H9 (cell line): Measurements from ENCODE around the gene TENM4. TPM values are rescaled to one million over a fixed set of nuclear protein-coding genes. Genes with fewer than 3 reads are reported as not detected.
A peak's percentile ranks its signal among the peaks of the same experiment; 100 is the strongest.

Source experiments
- DNase-seq: peaks from one replicate; pipeline ENCODE4 v3.0.0-alpha.2; 2017
- H2AFZ ChIP-seq: one replicate; pipeline ENCODE4 v1.6.1; 2013; ENCODE audit warnings: mild to moderate bottlenecking, low read length, control low read depth, moderate library complexity
- H2AK5ac ChIP-seq: 2 replicates; pipeline ENCODE4 v1.6.1; 2013; ENCODE audit warnings: low read length, control low read depth, mixed read lengths; ENCODE audit not compliant: insufficient read length
- H2BK120ac ChIP-seq: one replicate; pipeline ENCODE4 v1.6.1; 2013; ENCODE audit warnings: low read depth, mild to moderate bottlenecking, low read length, control low read depth, inconsistent platforms; ENCODE audit not compliant: poor library complexity, severe bottlenecking
- H2BK12ac ChIP-seq: 2 replicates; pipeline ENCODE4 v1.6.1; 2013; ENCODE audit warnings: low read length, control low read depth, mixed read lengths, low read depth; ENCODE audit not compliant: insufficient read length
- H2BK15ac ChIP-seq: 2 replicates; pipeline ENCODE4 v1.6.1; 2013; ENCODE audit warnings: low read depth, low read length, control low read depth
- H2BK20ac ChIP-seq: one replicate; pipeline ENCODE4 v1.6.1; 2013; ENCODE audit warnings: low read depth, mild to moderate bottlenecking, low read length, control low read depth, inconsistent platforms; ENCODE audit not compliant: poor library complexity, severe bottlenecking
- H2BK5ac ChIP-seq: 2 replicates; pipeline ENCODE4 v1.6.1; 2013; ENCODE audit warnings: low read length, control low read depth, mixed read lengths; ENCODE audit not compliant: insufficient read length
- H3K14ac ChIP-seq: 2 replicates; pipeline ENCODE4 v1.6.1; 2013; ENCODE audit warnings: low read length, control low read depth; ENCODE audit not compliant: insufficient read depth
- H3K18ac ChIP-seq: 2 replicates; pipeline ENCODE4 v1.6.1; 2013; ENCODE audit warnings: low read depth, mild to moderate bottlenecking, mixed read lengths, low read length, control low read depth; ENCODE audit not compliant: insufficient read length
- H3K23ac ChIP-seq: 2 replicates; pipeline ENCODE4 v1.6.1; 2013; ENCODE audit warnings: low read length, control low read depth, mixed read lengths, low read depth; ENCODE audit not compliant: insufficient read length
- H3K23me2 ChIP-seq: 2 replicates; pipeline ENCODE4 v1.6.1; 2013; ENCODE audit warnings: low read depth, mild to moderate bottlenecking, mixed read lengths, low read length, control low read depth; ENCODE audit not compliant: insufficient read length, poor library complexity, severe bottlenecking
- H3K27ac ChIP-seq: 2 replicates; pipeline ENCODE4 v1.5.1; 2013; ENCODE audit warnings: low read length, control low read depth, mixed read lengths, low read depth; ENCODE audit not compliant: insufficient read length
- H3K27me3 ChIP-seq: 2 replicates; pipeline ENCODE4 v1.6.1; 2013; ENCODE audit warnings: low read length, control low read depth, inconsistent platforms; ENCODE audit not compliant: insufficient read depth
- H3K4ac ChIP-seq: 2 replicates; pipeline ENCODE4 v1.6.1; 2013; ENCODE audit warnings: low read depth, mild to moderate bottlenecking, control low read depth, inconsistent platforms, low read length, moderate library complexity
- H3K4me1 ChIP-seq: 2 replicates; pipeline ENCODE4 v1.6.1; 2013; ENCODE audit warnings: low read length, control low read depth, inconsistent platforms; ENCODE audit not compliant: insufficient read depth
- H3K4me2 ChIP-seq: 2 replicates; pipeline ENCODE4 v1.6.1; 2013; ENCODE audit warnings: low read length, control low read depth, mixed read lengths; ENCODE audit not compliant: insufficient read length, insufficient read depth
- H3K56ac ChIP-seq: 2 replicates; pipeline ENCODE4 v1.6.1; 2013; ENCODE audit warnings: low read depth, mild to moderate bottlenecking, mixed read lengths, low read length, control low read depth; ENCODE audit not compliant: insufficient read length
- H3K79me1 ChIP-seq: 2 replicates; pipeline ENCODE4 v1.6.1; 2013; ENCODE audit warnings: low read depth, mild to moderate bottlenecking, moderate library complexity, low read length, control low read depth, inconsistent platforms; ENCODE audit not compliant: insufficient read depth, poor library complexity, severe bottlenecking
- H3K79me2 ChIP-seq: 2 replicates; pipeline ENCODE4 v1.6.1; 2013; ENCODE audit warnings: low read length, control low read depth, inconsistent platforms; ENCODE audit not compliant: insufficient read depth
- H3K9ac ChIP-seq: 2 replicates; pipeline ENCODE4 v1.6.1; 2013; ENCODE audit warnings: low read length, control low read depth, mixed read lengths; ENCODE audit not compliant: insufficient read length; ENCODE audit errors: extremely low read depth
- H3K9me3 ChIP-seq: one replicate; pipeline ENCODE4 v1.6.1; 2013; ENCODE audit warnings: low read depth, low read length, inconsistent platforms; ENCODE audit not compliant: control insufficient read depth
- H3T11ph ChIP-seq: one replicate; pipeline ENCODE4 v1.6.1; 2013; ENCODE audit warnings: mild to moderate bottlenecking, low read length, control low read depth, inconsistent platforms
- H4K20me1 ChIP-seq: one replicate; pipeline ENCODE4 v1.6.1; 2013; ENCODE audit not compliant: control insufficient read depth, insufficient read length, insufficient read depth
- H4K5ac ChIP-seq: 2 replicates; pipeline ENCODE4 v1.6.1; 2013; ENCODE audit warnings: low read depth, mild to moderate bottlenecking, mixed read lengths, low read length, control low read depth; ENCODE audit not compliant: insufficient read length
- H4K8ac ChIP-seq: replicated peaks from 2 replicates; pipeline ENCODE4 v1.6.1; 2013; ENCODE audit warnings: low read length, control low read depth, mixed read lengths, low read depth; ENCODE audit not compliant: insufficient read length
- H4K91ac ChIP-seq: 2 replicates; pipeline ENCODE4 v1.6.1; 2013; ENCODE audit warnings: low read depth, mild to moderate bottlenecking, moderate library complexity, mixed read lengths, low read length, control low read depth; ENCODE audit not compliant: insufficient read length
- H3K27ac Mint-ChIP-seq, 3 experiments: 2 replicates in 2 of 3; 3 replicates in 1 of 3; pipeline ENCODE4 v1.8.0; 2020 to 2021; ENCODE audit warnings: mixed read lengths in 3 of 3, mild to moderate bottlenecking in 1 of 3, moderate library complexity in 1 of 3
- H3K27me3 Mint-ChIP-seq: 2 replicates; pipeline ENCODE4 v1.8.0; 2021; ENCODE audit warnings: low read depth, mild to moderate bottlenecking, moderate library complexity, mixed read lengths
- H3K36me3 Mint-ChIP-seq, 3 experiments: 2 replicates in 2 of 3; 3 replicates in 1 of 3; pipeline ENCODE4 v1.8.0; 2020 to 2021; ENCODE audit warnings: low read depth in 3 of 3, mixed read lengths in 3 of 3; ENCODE audit not compliant: insufficient read depth in 1 of 3
- H3K4me1 Mint-ChIP-seq, 2 experiments: 2 replicates each; pipeline ENCODE4 v1.8.0; 2020; ENCODE audit warnings: mixed read lengths in 2 of 2
- H3K4me3 Mint-ChIP-seq, 2 experiments: 2 replicates in 1 of 2; 3 replicates in 1 of 2; pipeline ENCODE4 v1.8.0; 2020 to 2021; ENCODE audit warnings: mild to moderate bottlenecking in 2 of 2, mixed read lengths in 2 of 2, moderate library complexity in 1 of 2
- H3K9me3 Mint-ChIP-seq, 2 experiments: 2 replicates in 1 of 2; 3 replicates in 1 of 2; pipeline ENCODE4 v1.8.0; 2020; ENCODE audit warnings: mild to moderate bottlenecking in 2 of 2, mixed read lengths in 2 of 2, moderate library complexity in 1 of 2
- WGBS: extraction: QIAGEN DNeasy Blood & Tissue Kit; methylation state at CpG from one replicate; pipeline ENCODE4 v1.1.7; 2013; ENCODE audit warnings: missing lambda C conversion rate, low lambda C conversion rate, mixed read lengths; ENCODE audit not compliant: insufficient read length; ENCODE audit errors: extremely low coverage; 5-methylcytosine and 5-hydroxymethylcytosine counted together
- total RNA-seq: library from RNA; stranded (reverse); gene quantifications from 2 replicates; pipeline ENCODE4 v1.2.1, GENCODE V29; 2021
- TF ChIP-seq, protein P1 (sequence below): fragments of 200-600 bp; sonication (generic); conservative IDR thresholded peaks from 3 replicates; pipeline ENCODE4 v1.8.0; 2021; ENCODE audit warnings: antibody characterized with exemption, mild to moderate bottlenecking

TENM4 gene
- total RNA-seq, 1 experiment from 2014 or later: 4.6 TPM

DNA sequence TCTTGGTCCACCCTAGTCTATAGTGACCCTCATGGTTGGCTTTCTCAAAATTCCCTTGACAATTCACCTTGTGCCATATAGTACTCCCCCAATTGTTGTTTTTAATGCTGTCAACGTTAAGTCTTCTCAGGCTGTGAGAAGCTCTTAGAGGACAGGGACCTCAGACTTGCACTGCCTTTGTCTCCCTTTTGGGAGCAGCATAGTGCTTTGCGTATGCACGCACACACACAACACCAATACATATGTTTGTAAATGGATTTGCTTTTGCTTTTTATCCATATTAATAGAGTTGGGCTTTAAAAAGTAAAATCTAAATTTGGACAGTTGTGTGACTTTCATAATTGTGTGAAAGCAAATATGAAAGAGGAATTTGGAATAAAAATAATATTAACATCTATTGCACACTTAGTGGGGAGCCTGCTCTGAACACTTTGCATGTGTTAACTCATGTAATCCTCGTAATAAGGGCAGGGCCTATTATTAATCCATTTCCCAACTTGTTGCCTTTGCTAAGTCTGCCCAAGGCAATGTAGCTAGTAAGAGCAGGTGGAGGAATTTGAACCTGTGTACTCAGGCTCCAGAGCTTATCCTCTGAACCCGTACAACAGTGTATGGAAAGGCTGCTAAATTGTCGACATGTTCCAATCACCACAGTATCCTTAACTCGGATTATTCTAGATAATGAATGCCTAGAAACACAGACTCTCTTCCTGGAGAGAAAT lies 608.4 kb downstream of the TENM4 start:
- Histone ChIP-seq H4K20me1 (no peaks in the 10 kb centered on the region), H2AK5ac (no peak overlapping the region), H2AFZ (no peak overlapping the region), H3K23me2 (no peaks in the 10 kb centered on the region), H3K79me2 (no peaks in the 10 kb centered on the region), H3K14ac (no peak overlapping the region), H2BK15ac (no peak overlapping the region), H2BK12ac (no peak overlapping the region), H3K27ac (no peak overlapping the region), H3K9me3 (no peaks in the 10 kb centered on the region), H3K27me3 (no peaks in the 10 kb centered on the region), H3K4me1 (no peaks in the 10 kb centered on the region), H3K79me1 (no peaks in the 10 kb centered on the region), H3K56ac (no peak overlapping the region), H3K9ac (no peak overlapping the region), H2BK5ac (no peak overlapping the region), H4K91ac (no peak overlapping the region), H4K8ac (no peak overlapping the region), H3K23ac (no peak overlapping the region), H2BK120ac (no peak overlapping the region), H2BK20ac (no peak overlapping the region), H3K4ac (no peak overlapping the region), H3K18ac (no peak overlapping the region), H4K5ac (no peak overlapping the region), H3K4me2 (no peak overlapping the region), H3T11ph (no peak overlapping the region)
- H3K27me3 Mint-ChIP-seq: no peaks in the 10 kb centered on the region
- TF ChIP-seq, protein P1, sequence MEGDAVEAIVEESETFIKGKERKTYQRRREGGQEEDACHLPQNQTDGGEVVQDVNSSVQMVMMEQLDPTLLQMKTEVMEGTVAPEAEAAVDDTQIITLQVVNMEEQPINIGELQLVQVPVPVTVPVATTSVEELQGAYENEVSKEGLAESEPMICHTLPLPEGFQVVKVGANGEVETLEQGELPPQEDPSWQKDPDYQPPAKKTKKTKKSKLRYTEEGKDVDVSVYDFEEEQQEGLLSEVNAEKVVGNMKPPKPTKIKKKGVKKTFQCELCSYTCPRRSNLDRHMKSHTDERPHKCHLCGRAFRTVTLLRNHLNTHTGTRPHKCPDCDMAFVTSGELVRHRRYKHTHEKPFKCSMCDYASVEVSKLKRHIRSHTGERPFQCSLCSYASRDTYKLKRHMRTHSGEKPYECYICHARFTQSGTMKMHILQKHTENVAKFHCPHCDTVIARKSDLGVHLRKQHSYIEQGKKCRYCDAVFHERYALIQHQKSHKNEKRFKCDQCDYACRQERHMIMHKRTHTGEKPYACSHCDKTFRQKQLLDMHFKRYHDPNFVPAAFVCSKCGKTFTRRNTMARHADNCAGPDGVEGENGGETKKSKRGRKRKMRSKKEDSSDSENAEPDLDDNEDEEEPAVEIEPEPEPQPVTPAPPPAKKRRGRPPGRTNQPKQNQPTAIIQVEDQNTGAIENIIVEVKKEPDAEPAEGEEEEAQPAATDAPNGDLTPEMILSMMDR: peak; percentile 30; the same call in 1 of the 3 replicates
- DNase-seq: no peak
- peak overlapping the region in 1 of 3 experiments; percentile 29; a peak in 1 of 7 replicates for H3K27ac Mint-ChIP-seq
- WGBS: no CpG with 5 or more reads among the region's 7 CpGs
- no peak overlapping the region for H3K4me3 Mint-ChIP-seq
- H3K36me3 Mint-ChIP-seq: no peaks in the 10 kb centered on the region
- H3K9me3 Mint-ChIP-seq: no peaks in the 10 kb centered on the region
- peaks cover 11 to 14% of the 10 kb centered on the region in 2 experiments for H3K4me1 Mint-ChIP-seq
